Fibroblast of skin of abdomen (primary cell): ENCODE results near the gene EPM2AIP1. TPM values are rescaled to one million over a fixed set of nuclear protein-coding genes. Genes with fewer than 3 reads are reported as not detected.
"Not testable (repeated sequence)": the region's sequence is repeated elsewhere in the genome, so short reads cannot be mapped to it uniquely, and the experiment has no call there.

Experiments used
- DNase-seq: peaks from one replicate; pipeline ENCODE4 v3.0.0-alpha.2; 2013
- polyA plus RNA-seq, 2 experiments: library from polyadenylated mRNA; unstranded; fragments of 120-200 nt; gene quantifications; one replicate each; pipeline ENCODE4 v1.2.1, GENCODE V29; 2013; ENCODE audit not compliant: insufficient read length in 2 of 2

Gene EPM2AIP1
- 12.0 TPM for polyA plus RNA-seq (2013, experiment 1 of 2; ENCODE audit: insufficient read length)
- polyA plus RNA-seq (2013, experiment 2 of 2; ENCODE audit: insufficient read length), result 10.4 TPM

DNA sequence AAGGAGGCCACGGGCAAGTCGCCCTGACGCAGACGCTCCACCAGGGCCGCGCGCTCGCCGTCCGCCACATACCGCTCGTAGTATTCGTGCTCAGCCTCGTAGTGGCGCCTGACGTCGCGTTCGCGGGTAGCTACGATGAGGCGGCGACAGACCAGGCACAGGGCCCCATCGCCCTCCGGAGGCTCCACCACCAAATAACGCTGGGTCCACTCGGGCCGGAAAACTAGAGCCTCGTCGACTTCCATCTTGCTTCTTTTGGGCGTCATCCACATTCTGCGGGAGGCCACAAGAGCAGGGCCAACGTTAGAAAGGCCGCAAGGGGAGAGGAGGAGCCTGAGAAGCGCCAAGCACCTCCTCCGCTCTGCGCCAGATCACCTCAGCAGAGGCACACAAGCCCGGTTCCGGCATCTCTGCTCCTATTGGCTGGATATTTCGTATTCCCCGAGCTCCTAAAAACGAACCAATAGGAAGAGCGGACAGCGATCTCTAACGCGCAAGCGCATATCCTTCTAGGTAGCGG lies at the start of gene EPM2AIP1:
TSS of gene EPM2AIP1 (minus strand) at position 326 of the 520 bp plus-strand sequence. CDS start at position 272, 54 bp downstream.
- no peak for DNase-seq

GRCh38 chr3:37042712-37043111 lies 49.8 kb upstream of the EPM2AIP1 start:
- not testable (repeated sequence) for DNase-seq

DNA sequence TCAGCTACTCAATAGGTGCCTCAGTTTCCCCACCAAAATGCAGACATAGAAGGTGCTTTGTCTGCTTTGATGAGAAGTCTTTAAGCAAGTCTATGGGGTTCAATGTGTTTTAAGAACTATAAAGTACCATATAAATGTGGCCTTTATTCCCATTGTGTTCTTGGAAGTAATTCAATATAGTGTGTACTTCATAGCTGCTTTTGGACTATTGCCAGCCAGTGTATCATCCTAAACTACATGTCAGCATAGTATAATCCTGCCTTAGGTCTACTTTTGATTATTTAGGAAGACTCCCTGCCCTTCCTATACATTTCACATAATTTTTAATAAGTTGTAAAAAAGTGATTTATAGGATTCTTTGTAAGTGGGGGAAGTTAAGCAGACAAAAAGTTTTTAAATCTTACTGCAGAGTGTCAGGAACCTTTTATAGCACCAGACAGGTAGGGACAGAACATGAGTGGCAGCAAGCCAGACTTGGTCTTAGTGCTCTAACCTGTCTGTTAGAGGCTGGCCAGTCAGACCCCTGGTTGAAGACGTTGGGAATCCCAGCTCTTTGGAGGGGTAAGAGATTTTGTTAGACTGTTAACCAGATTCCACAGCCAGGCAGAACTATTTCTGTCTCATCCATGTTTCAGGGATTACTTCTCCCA lies 48.7 kb upstream of the EPM2AIP1 start:
- peak; percentile 12 for DNase-seq

- peak; percentile 23 for DNase-seq
Observed at GRCh38 chr3:37040231-37040630, 47.3 kb upstream of the EPM2AIP1 start.

- DNase-seq, result no peak
Observed at GRCh38 chr3:37039161-37039846, 46.4 kb upstream of the EPM2AIP1 start.

- DNase-seq, result no peak
Observed at GRCh38 chr3:37037352-37037751, 44.4 kb upstream of the EPM2AIP1 start.

GRCh38 chr3:37032961-37033360 lies 40.0 kb upstream of the EPM2AIP1 start:
- DNase-seq, result no peak

DNA sequence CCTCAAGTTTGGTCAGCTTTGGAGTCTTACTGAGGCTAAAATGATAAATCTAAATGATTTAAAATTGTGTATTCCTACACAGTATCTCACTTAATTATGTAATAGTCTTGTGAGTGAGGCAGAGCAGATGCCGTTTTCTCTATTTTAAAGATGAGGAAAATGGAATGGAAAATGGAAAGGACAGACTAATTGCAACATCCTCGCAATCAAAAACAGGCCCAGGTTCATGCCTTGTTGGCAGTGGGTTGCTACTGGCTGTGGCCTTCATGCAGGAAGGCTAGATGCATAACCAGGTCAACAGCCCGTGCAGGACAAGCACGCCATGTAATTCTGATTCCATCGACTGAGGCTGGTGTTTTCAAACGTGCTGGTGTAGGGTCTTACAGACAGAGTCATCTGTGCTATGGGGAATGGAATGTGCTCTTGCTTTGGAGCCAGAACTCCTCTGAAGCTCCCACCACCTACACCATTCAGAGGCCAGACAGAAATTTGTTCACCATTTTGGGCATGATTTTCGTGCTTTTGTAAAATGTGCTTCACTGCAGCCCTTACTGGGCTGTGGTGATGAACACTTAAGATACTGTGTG lies 38.3 kb upstream of the EPM2AIP1 start:
- DNase-seq, result no peak

DNA sequence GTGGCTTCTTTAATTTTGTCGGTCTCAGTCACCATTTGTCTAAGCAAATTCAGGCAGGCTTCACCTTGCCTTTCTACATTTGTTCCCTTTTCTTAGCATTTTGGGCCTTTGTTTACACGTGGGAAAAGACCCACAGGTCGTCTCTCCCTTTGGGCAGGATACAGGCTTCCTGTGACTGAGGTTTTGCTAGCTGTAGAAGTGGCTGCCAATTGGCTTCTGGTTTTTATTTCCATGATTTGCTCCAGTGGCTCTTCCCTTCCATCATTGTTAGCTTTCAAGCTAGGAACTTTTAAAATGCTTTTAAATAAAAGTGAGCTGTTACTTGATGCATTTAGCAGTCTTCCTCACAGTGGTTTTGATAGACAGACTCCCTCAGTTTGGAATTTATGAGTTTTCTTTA lies 37.7 kb upstream of the EPM2AIP1 start:
- DNase-seq, result no peak

DNA sequence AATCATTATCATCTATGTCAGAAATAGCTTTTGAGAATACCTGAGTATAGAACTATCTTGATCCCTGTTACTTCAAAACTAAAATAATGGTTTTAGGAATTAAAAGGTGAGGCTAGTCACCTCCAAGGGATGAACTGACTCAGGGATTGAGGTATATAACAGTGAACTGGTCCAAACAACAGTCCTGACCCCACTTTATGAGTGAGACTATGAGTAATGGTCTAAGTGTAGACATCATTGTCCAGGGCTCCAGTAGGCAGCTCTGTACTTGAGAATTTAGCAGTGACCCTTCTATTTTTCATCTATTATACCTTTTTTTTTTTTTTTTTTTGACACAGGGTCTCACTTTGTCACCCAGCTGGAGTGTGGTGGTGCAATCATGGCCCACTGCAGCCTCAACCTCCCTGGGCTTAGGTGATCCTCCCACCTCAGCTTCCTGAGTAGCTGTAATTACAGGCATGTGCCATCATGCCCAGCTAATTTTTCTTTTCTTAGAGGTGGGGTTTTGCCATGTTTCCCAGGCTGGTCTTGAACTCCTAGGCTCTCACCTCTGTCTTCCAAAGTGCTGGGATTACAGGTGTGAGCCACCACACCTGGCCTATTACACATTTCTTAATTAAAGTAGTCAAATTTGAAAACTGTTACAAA lies 36.7 kb upstream of the EPM2AIP1 start:
- no peak for DNase-seq

DNA sequence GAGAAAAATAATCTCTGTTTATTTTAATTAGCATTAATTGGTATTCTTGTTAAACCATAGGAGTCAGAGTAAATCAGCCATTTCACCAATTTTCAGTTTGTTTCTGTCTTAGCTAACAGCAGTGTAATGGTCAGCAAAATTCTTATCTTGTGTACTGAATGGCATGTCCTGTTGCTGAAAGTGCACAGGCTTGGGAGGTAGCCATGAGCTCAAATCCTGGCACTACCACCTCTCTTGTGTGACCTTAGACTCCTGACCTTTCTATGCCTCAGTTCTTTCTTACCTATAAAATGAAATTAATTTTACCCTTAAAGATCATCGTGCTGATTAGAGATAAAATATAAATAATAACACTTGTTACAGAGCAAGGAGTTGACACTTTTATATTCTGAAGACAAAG lies 36.2 kb upstream of the EPM2AIP1 start:
- no peak for DNase-seq

DNA sequence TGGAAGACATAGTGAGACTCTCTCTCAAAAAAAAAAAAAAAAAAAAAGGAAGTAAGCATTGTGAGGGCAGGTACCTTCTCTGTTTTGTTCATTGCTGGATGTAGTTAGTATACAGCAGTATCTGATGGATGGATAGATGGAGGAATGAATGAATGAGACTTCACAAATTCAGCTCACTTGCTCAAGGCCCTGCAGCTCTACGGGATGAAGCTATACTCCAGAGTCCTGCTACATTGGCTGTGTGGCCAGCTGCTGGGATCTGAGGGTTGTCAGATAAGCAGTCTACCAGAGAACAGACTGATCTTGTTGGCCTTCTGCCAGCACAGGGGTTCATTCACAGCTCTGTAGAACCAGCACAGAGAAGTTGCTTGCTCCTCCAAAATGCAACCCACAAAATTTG lies 35.4 kb upstream of the EPM2AIP1 start:
- DNase-seq, result no peak

DNA sequence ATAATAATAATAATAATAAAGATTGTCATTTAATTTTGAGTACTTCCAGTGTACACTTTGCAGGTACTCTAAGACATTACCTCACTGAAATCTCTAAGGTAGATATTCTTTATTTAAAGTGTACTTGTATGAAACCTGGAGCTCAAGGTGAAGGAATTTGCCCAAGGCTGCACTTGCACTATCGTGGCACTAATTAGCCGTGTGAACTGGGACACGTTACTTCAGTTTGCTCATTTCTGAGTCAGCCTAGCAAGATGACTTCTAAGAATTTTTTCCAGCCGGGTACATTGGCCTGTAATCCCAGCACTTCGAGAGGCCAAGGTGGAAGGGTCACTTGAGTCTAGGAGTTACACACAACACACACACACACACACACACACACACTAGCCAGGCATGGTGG lies 33.9 kb upstream of the EPM2AIP1 start:
- DNase-seq, result no peak

DNA sequence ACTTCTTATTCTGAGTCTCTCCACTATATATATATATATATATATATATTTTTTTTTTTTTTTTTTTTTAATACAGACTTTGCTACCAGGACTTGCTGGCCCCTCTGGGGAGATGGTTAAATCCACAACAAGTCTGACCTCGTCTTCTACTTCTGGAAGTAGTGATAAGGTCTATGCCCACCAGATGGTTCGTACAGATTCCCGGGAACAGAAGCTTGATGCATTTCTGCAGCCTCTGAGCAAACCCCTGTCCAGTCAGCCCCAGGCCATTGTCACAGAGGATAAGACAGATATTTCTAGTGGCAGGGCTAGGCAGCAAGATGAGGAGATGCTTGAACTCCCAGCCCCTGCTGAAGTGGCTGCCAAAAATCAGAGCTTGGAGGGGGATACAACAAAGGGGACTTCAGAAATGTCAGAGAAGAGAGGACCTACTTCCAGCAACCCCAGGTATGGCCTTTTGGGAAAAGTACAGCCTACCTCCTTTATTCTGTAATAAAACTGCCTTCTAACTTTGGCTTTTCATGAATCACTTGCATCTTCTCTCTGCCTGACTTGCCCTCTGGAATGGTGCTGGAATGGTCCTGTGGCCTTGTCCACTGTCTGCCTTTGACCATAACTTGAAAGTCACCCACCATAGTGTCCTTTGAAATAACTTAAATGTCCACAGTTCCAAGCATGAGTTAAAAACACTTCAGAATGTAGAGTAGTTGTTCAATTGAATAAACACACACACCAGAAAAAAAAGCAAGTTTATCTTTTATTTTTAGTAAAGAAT lies 32.8 kb upstream of the EPM2AIP1 start:
- no peak for DNase-seq

GRCh38 chr3:37024820-37025405 lies 32.0 kb upstream of the EPM2AIP1 start:
- DNase-seq, result no peak

DNA sequence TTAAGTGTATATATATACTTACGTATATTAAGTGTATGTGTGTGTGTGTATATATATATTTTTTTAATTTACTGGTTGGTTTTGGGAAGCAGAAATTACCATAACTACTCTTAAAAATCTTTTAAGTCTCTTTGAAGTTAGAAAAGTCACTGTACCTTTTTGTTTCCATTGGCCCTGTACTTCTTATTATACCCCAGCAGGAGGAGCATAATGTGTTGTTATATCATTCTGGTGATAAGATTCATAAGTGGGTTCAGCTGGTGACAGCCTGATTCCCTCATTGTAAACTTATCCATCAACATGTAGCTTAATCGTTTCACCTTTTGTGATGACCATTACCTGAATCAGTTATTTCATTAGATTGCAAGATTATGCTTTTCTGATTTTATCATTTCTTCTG lies 31.2 kb upstream of the EPM2AIP1 start:
- DNase-seq, result peak; percentile 14

- DNase-seq, result no peak
Observed at GRCh38 chr3:37017683-37018082, 24.8 kb upstream of the EPM2AIP1 start.

DNA sequence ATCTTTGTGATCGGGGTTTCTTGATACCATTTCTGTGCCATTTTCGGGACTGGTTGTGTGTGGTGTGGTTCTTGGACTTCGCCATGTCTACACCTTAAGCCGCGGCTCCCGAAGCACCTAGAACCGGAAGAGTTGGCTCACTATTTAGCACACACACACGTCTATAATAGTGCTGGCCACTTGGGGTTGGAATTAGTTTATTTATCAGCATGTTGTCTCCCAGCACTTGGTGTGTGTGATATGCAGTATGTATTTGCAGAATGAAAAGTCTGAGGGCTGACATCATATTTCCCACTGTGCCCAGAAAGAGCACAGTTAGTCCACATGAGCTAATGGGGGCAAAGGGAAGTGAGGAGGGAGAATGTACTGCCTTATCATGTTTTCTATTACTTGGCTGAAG lies 24.0 kb upstream of the EPM2AIP1 start:
- DNase-seq, result no peak

DNA sequence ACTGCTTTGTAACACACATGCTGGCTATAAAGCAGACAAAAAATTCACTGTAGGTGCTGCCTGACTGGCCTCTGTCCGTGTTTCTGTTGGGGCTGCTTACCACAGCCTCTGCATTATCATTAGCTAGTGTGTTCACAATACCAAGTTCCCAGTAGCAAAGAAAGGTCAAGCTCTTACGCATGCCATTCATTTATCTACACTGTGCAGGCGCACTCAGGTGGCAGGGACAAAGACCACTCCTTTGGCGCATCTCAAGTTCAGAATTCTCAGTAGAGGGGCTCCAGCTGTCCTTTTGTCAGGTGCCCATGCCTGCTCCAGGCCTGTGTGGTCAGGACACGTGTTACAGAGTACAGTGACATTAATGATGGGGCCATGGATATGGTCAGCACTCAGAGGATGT lies 22.7 kb upstream of the EPM2AIP1 start:
- DNase-seq, result no peak

GRCh38 chr3:37014620-37015019 lies 21.7 kb upstream of the EPM2AIP1 start:
- no peak for DNase-seq

DNA sequence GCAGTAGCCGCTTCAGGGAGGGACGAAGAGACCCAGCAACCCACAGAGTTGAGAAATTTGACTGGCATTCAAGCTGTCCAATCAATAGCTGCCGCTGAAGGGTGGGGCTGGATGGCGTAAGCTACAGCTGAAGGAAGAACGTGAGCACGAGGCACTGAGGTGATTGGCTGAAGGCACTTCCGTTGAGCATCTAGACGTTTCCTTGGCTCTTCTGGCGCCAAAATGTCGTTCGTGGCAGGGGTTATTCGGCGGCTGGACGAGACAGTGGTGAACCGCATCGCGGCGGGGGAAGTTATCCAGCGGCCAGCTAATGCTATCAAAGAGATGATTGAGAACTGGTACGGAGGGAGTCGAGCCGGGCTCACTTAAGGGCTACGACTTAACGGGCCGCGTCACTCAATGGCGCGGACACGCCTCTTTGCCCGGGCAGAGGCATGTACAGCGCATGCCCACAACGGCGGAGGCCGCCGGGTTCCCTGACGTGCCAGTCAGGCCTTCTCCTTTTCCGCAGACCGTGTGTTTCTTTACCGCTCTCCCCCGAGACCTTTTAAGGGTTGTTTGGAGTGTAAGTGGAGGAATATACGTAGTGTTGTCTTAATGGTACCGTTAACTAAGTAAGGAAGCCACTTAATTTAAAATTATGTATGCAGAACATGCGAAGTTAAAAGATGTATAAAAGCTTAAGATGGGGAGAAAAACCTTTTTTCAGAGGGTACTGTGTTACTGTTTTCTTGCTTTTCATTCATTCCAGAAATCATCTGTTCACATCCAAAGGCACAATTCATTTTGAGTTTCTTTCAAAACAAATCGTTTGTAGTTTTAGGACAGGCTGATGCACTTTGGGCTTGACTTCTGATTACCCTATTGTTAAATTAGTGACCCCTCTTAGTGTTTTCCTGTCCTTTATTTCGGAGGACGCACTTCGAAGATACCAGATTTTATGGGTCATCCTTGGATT lies 674 bp upstream of the EPM2AIP1 start, which contains the start of gene MLH1:
TSS of gene MLH1 (plus strand) at position 193 of the 958 bp plus-strand sequence. CDS start at position 223, 30 bp downstream.
- peak; percentile 100 for DNase-seq
